Measurements from ENCODE around the gene RAB4A.

DNA sequence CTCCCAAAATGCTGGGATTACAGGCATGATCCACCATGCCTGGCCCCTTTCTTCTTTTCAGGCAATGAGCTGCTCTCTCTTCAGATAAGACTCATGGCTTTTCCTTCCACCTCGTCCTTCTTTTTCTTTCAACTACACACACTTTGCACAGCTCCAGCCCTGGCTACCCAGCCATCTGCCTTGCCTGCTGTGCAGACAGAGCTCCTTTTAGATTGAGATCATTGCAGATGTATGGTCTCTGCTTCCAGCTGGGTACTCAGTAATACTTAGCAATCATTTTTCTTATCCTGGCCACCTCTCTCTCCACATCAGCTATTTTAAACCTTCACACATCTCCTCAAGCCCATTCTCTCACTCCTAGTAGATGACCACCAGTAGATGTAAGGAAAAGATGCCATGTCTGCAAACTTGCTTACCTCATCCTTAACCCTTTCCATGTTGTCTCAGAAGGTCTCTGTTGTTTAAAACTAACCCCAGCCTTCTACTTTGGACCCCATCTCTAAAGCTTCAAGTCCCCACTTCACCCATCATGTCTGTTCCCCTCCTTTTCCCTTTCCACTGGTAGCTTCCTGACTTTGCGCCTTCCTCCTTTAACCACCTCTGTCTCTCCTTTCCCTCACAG is 7.3 kb downstream of the RAB4A start:
- TF ChIP-seq, protein P1, sequence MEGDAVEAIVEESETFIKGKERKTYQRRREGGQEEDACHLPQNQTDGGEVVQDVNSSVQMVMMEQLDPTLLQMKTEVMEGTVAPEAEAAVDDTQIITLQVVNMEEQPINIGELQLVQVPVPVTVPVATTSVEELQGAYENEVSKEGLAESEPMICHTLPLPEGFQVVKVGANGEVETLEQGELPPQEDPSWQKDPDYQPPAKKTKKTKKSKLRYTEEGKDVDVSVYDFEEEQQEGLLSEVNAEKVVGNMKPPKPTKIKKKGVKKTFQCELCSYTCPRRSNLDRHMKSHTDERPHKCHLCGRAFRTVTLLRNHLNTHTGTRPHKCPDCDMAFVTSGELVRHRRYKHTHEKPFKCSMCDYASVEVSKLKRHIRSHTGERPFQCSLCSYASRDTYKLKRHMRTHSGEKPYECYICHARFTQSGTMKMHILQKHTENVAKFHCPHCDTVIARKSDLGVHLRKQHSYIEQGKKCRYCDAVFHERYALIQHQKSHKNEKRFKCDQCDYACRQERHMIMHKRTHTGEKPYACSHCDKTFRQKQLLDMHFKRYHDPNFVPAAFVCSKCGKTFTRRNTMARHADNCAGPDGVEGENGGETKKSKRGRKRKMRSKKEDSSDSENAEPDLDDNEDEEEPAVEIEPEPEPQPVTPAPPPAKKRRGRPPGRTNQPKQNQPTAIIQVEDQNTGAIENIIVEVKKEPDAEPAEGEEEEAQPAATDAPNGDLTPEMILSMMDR (IDR thresholded peaks at IDR 0.05) = no peak
- TF ChIP-seq POLR2A (IDR thresholded peaks at IDR 0.05) = no peak

All from body of pancreas (tissue), 4 donors.